Fibroblast of upper back skin (primary cell): ENCODE data around the gene OMP.
A peak's percentile ranks its signal among the peaks of the same experiment; 100 is the strongest.
"Not testable (repeated sequence)": the region's sequence is repeated elsewhere in the genome, so short reads cannot be mapped to it uniquely, and the experiment has no call there.

ENCODE experiments used
- DNase-seq: peaks from one replicate; pipeline ENCODE4 v3.0.0-alpha.2; 2013

Gene OMP

DNA sequence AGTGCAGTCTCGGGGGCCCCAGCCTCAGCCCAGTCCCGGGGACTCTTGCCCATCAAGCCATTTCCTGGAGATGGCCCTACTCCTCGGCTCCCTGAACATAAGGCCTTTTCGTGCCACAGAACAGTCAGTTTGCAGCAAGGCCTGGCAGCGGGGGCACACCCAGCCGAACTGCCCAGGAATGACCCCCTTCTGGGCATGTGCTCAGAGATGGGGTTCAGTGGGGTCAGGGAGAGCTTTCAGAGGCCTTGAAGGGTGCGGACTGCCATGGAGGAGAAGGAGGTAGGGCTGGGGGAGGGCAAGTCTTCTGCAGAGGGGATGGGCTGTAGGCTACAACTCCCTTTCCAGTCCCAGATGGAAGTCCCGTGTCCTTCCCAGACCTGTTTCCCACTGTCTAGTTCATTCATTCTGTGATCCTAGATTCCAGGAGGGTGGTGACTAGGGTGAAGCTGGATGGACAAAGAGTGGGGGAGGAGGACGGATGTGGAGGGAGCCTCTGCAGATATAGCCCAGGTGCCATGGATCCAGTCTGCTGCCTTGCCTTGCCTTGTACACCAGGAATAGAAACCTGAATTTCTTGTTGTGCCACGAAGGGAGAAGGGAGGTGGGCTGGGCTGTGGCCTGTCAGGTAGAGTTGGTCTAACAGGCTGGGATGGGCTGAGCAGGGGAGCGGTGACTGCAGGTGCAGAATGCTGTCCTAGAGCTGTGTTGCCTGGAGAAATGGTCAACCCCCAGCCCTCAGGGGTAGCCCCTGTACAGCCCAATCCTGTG is 14.2 kb upstream of the OMP start:
- no peak for DNase-seq

DNA sequence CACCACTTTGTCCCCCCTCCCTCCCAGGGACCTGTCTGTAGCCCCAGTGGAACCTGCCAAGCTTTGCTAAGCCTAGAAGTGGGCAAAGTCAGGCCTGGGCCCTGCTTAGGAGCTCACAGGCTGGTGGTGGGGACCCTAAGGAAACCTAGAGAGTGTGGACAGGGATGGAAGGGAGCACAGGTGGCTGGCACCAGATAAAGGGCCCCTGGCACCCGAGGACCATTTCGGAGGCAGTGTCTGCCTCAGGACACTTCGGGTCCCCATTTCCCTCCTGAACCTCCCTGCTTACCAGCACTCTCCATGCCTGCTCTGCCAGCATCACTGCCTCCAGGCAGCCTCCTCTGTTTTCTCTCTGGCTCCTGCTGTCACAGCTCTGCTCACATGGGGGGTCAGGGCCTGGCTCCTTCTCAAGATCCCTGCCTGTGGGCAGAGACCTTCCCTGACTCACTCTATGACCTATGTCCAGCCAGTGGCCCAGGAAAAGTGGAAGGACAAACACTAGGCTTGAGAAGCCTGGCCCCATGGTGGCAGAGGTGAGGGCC is 13.6 kb upstream of the OMP start:
- DNase-seq = no peak

DNA sequence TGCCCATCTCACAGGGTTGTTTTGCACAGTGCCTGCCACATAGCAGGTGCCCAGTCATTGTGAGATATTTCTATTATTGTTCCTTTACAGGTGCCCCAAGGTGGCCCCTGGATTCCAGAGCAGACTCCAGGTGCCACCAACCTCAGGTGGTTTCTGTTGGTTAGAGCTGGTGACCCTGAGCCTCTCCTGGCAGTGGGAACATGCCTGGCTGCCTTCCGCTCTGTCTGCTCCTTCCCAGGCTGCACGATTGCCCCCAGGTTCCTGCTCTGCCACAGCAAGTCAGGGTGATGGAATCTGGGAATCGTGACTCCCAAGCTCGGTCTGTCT is 12.6 kb upstream of the OMP start:
- DNase-seq = no peak

DNA sequence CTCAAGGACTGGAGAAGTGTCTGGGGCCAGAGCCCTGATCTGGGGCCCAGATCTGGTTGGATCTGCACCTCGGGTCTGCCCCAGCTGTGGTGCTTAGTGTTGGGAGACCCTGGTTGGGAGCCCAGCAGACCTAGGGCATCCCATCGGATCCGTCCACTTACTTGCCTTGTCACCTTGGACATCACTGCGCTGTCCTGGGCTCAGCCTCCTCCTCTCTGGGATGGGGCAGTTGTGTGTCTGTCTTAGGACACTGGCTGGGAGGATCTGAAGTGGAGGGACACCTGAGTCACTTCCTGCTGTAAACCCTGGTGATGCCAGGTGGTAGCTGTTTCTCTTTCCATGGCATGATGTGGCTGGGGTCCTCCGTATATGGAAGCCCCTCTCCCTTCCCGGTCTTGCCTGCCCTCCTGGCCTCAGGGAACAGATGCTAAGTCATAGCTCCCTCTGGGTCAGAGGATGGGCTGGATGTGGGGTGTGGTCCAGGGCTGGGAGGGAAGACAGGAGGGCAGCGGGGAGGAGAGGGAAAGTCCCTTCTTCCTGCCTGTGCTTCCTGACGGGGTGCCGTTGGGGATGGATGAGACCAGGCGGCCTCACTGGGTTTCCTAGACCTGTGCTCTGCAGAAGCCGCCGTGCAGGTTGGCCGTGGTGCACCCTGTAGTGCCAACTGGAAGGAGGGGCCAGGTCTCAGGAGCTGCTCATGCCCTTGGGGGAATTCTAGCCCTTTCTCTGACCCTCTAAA is 12.1 kb upstream of the OMP start:
- DNase-seq = no peak

DNA sequence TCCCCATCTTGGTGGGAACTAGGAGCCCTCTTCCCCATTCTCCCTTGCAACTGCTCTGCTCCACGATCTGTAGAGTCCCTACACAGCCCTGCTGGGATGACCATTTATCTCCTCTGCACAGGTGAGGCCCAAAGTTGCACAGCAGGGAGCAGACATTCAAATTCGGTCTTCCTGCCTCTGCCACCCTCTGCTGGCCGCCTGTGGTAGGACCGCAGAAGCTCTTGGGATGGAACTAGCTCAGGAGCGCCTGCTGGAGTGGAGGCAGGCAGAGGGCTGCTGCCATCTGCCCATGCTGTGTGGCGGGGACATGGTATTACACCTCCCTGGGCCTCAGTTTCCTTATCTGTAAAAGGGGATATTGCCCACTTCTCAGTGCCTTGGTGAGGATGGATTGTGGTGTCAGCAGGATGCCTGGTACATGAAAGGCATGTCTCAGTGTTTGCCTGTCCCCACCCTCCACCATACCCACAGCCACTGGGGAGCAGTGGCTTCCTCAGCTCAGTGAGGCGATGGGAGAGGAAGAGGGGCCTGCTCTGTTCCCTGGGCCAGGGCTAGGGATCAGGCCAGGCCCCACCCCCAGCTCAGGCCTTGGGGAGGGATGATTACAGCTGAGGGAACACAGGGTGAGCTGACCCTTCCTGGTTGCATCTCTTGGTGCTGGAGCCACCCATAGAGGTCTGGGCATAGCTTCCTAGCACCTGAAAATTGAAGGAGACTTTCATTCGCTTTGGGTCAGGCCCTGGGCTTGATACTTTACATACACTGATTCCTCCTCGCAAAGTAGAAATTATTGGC is 11.3 kb upstream of the OMP start:
- peak; percentile 64 for DNase-seq

DNA sequence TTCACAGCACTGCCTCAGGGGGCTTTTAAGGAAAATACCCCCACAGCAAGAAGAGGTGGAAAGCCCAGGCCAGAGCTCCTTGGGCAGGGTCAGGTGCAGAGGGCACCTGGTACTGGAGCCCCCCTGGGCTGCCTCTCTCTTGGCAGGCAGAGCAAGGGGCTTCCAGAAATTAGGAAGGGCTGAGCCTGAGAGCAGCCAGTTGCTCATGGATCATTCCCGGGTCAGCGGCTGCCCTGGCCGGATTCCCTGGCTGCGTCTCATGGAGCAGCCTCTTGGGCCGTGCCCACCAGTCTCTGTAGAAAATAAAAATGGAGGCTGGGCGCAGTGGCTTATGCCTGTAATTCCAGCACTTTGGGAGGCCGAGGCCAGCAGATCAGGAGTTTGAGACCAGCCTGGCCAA is 10.3 kb upstream of the OMP start:
- DNase-seq = no peak

DNA sequence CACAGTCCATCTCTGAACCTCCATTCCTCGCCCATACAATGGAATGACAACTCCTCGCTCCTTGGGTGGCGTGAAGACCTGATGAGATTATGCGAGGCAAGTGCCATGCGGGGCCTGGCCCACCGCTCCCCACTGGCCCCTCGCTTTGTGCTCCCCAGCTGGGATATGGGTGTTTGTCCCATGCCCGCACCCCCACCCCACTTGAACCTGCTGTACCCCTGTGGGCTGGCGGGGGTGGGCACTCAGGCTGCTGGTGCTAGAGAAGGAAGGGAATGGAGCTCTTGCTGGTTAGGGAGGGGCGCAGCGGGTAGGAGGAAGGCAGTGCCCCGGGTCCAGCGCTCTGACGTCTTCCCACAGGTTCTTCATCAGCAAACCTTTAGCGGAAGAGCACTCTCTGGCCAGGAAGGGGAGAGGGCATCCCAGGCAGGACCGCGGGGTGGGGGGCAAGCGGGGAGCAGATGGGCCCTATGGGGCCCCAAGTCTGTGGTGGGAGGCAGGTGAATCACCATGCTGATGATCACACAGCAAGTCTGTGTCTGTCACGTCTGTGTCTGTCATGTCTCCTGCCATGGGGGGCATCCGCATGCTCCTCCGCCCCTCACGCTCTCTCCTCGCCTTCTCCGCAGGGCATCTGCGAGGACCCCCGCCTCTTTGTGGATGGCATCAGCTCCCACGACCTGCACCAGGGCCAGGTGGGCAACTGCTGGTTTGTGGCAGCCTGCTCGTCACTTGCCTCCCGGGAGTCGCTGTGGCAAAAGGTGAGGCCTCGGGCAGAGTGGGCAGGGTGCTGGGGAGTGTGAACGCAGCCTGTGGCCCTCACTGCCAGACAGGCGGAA is 9.4 kb upstream of the OMP start:
- no peak for DNase-seq

DNA sequence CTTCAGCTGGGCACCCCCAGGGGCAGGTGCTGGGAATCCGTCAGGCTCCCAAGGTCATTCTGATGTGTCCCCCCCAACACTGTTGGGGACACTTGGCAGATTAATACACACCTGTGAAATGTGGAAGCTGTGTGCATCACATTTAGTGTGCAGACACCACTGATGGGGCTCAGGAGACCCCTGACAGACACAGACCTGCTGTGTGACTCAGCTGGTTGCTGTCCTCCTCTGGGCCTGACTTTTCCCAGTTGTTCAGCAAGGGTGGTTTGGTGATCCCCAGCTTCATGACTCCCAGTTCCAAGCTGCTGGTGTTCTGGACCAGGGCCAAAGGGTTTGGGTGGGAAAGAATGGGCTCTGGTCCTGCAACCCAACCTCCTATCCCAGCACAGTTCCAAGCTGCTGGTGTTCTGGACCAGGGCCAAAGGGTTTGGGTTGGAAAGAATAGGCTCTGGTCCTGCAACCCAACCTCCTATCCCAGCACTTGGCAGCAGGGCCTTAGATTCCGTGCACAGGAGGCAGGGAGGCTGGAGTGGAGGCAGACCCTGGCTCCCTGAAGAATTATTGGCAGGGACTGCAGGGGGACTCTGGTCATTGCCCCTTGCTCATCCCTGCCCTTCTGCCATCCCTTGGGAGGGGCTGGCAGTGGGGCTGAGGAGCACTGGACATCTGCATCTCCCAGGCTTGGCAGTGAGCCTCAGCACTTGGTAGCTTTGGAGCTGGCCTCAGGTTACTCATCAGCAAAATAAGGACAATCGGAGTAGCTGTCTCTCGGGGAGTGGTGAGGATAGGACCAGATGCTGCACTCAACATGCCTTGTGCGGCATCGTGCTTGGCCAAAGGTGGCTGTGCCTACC is 8.4 kb upstream of the OMP start:
- no peak for DNase-seq

DNA sequence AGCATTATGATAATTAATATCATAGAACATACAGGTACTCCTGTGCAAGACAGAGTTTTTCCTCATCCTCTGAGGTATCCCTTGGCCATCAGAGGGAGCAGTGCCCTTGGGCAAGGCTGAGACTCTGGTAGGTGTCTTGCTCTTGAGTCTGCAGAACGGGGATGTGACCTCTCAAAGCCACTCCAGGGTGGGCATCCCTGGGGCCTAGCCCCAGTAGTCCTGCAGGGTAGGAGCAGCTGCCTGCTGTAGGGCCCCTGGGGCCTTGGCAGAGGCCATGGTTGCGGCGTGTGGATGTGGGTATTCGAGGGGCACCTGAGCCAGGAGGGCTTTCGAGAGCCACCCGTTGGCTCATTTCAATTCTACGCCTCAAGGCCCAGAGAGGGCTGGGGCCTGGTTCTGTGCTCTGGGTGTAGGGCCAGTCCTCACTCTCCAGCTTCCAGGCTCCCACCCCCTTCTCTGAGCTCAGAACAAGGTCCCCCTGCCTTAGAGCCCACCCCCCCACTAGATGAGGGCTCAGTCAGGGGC is 7.7 kb upstream of the OMP start:
- no peak for DNase-seq

DNA sequence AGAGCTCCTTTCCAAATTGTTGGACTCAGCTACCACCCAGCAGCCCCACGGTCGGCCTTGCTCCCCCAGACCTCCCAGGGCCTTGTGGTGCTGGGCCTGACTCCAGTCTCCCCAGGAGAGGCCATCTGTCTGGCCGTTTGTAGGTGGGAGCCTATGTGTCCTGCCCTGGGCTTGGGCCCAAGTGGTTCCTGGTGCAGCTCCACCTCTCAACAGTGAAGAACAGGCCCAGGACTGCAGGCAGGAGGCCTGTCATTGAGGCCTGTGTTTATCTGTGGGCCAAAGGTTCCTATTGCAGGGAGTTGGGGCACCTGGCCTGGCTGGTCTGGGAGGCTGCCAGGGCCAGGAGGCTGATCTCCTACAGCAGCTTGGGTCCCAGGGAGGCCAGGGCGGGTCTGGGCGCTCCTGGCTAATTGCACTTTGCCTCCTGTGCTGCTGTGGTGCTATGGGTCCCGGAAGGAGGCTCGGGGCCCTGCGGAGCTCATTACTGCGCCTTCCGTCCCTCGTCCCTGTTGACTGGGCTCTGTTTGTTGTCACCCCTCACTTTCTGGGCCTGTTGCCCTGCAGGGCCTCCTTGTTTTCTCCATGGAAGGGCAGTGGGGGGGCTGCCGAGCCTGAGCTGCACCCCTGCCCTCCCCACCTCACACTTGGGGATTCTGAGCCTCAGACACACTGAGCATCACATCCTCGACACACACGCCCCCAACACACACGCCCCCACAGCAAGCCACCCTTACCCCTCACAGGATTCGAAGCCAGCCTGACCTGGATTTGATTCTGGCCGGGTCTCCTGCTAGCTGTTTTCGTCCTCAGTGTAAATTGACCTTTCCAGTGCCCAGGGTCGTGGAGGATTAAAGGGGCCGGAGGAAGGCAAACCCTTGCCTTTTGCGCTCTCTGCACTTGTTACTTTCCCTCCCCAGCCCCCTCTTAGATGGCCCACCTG is 6.8 kb upstream of the OMP start:
- DNase-seq = no peak

DNA sequence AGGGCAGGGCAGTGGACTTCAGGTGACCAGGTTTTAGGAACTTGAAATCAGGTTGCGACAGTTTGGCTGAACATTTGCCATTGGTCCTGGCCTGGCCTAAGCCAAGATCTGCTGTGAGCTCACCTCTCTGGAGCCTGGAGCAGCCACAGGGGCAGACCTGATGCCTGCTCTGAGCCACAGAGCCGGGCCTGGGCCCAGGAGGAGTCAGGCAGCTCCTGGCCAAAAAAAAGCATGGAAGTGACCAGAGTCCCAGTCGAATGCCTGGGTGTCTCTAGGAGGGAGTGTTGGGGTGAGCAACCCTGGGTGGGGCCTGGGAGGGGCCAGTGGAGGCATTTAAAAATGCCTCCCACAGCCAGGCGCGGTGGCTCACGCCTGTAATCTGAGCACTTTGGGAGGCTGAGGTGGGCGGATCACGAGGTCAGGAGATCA is 6.0 kb upstream of the OMP start:
- no peak for DNase-seq

DNA sequence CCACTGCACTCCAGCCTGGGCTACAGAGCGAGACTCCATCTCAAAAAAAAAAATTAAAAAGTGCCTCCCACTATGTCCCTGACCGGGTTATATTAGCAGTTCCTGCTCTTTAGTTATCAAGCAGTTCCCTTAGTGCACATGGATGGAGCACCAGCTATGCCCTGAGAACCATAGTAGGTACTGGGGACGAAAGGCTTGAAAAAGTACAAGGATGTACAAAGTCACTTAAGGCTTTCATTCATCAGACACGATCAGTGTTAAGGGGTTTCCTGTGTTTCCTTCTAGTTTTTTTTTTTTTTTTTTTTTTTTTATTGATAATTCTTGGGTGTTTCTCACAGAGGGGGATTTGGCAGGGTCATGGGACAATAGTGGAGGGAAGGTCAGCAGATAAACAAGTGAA is 5.5 kb upstream of the OMP start:
- not testable (repeated sequence) for DNase-seq

DNA sequence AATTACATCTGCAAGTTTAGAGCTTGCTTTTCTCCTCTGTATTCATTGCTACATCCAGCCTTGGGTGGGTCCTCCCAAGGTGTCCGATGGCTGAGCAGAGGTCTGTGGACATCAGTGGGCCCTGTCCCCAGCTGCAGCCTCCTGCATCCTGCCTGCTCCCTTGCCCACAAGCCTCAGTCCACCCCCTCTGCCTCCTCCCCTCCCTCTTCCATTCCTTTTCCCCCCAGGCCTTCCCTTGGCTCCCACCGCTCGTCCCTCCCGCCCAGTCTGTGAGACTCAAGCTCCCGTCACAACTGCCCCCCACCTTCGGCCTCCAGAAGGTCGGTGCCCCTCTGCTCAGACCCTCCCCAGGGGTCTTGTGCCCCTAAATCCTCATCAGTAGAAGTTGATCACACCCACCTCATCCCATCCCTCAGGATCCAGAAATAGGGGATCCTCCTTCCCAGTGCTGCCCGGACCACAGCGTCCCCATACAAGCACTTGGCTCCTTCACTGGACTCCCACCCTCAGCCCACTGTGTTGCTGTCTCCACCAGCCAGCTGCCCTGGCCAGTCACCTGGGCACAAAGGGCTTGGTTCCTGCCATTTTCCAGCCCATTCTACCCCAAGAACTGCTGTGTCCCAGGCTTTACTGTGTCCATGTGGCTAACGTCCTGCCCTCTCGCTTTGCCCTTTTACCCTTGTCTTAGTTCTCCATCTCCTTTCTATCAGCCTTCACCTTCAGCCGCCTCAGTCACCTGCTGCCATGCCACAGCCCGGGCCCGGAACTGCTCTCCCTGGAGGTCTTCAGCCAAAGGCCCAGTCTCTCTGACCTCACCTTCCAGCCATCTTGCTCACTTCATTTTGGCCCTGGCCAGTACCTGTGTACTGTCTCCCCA is 2.2 kb upstream of the OMP start:
- no peak for DNase-seq

DNA sequence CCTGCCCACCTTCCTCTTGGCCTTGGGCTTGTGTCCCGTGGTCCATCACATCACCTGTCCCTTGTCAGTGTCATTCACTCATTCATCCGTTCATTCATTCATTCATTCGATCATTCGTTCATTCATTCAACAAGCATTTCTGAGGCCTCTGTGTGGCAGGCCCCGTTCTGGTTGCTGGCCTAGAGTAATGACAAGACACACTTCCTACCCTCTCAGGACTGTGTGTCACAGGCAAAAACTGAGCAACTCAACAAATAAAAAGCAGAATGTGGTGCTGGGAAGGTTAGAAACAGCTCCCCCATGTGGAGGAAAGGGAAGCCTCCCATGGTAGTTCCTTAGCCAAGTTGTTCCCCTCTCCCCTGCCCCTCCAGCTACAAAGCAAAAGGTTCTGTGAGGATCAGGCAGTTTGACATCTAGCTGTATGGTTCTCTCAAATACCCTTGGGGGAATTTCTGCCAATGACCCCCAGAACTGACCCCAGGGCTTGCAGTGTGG is 1.6 kb upstream of the OMP start:
- DNase-seq = no peak

DNA sequence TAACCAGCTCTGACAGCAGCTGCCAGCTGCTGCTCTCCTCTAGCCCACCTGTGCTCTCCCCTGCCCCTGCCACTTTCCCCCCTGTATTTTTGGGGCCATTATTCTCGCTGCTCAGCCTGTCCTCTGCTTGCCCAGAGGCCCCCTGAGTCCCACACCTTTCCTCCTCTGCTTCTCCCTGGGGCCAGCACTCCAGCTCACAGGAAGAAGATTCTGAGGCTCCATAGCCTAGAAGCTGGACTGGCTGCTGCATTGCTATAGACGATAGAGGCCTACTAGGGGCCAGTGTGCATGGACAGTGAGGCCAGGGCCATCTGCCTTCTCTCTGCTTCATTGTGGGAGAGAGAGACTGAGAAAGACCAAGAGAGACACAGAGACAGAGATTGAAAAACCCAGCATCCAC is 679 bp downstream of the OMP start:
- no peak for DNase-seq

DNA sequence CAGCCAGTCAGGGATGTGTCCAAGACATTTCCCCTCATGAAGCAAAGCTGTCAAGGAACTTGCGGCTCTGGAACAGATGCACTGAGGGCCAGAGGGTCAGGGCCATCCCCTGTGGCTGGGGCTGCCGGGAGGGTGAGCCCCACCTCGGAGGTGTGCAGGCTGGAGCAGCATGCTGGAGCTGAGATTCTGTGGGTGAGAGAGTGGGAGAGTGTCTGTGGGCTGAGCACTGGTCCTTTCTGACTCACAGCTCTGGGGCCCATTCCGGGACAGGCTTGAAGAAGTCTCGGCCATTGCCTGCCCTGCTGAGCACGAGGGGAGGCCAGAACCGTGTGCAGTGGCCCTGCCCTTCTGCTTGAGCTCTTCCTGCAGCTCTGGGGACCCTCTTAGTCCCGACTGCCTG is 2.1 kb downstream of the OMP start:
- peak; percentile 9 for DNase-seq

DNA sequence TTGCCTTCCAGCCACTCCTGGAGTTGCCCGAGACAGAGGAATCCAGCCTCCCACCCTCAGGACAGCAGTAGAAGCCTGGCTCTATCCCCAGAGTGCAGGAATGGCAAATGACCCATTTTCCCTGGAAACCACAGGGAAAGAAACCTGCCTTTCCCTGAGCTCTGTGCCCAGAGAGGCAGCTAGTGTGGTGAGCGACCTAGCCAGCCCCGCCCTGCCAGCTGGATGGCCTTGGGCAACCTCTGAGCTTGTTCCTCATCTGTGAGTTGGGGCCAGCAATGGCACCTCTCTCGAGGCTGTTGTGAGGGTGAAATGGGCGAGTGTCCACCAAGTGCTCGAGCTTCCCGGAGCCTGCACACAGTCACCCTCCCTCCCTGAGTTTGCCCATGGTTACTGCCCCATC is 3.7 kb downstream of the OMP start:
- DNase-seq = no peak

DNA sequence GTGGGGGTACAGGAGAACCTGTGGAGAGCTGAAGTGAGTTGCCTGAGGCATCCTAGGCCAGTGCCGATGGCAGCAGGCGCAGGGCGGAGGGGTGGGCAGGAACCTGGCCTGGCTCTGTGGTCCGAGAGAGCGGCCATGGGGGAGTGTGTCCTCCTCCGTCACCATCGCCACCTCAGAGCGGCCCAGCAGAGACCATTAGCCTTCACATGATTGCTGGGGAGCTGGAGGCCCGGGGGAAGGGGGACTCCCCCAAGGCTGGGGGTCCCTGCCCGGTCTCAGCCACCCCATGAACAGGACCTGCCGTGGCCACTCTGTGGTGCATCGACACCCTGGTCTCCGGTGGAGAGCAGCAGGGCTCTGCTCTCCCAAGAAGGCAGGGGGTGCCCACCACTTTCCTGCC is 4.1 kb downstream of the OMP start:
- no peak for DNase-seq

DNA sequence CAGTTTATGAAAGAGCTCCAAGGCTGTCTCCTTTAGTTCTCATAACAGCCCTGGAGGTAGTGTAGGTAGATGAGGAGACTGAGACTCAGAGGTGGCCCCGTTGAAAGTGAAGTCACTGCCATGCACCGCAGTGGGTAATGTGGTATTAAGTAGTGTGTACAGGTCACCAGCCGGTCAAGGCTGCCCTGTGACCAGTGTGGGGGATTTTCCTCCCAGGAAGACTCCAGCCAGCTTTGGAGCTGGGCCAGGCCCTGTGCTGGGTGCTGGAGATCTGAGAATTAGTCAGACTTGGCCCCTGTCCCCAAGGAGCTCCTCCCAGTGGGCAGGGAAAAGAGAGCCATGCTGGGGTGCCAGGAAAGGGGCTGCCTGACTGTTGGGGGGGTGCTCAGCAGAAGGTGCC is 5.3 kb downstream of the OMP start:
- peak; percentile 78 for DNase-seq
